ENCODE results near the gene FOXP1.

GRCh38 chr3:71062037-71062932 is 521.2 kb downstream of the FOXP1 start:
- no peak for TF ChIP-seq EZH2 (IDR thresholded peaks at IDR 0.05; ENCODE audit: borderline replicate concordance, insufficient read depth, low read depth, low read length, poor library complexity, severe bottlenecking)
- no peak for TF ChIP-seq CTCF (IDR thresholded peaks at IDR 0.05)

All from B cell (primary cell).